Measurements from ENCODE around the gene UST.
A peak's percentile ranks its signal among the peaks of the same experiment; 100 is the strongest.
"Not testable (repeated sequence)": the region's sequence is repeated elsewhere in the genome, so short reads cannot be mapped to it uniquely, and the experiment has no call there.

The UST gene

GRCh38 chr6:148736774-148737412, 9.9 kb upstream of the UST start:
- FAIRE-seq, result no peak

DNA sequence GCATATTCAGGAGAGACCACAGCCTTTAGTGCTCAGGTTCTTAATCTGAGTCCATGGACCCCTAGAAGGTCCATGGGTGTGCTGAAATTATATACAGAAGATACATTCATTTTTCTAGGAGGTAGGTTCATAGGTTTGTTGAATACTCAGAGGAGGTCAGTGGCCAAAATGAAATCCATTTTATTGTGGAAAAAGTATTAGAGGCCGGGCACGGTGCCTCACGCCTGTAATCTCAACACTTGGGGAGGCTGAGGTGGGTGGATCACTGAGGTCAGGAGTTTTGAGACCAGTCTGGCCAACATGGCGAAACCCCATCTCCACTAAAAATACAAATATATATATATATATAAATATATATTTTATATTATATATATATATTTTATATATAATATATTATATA, 9.0 kb upstream of the UST start:
- no peak for FAIRE-seq

- FAIRE-seq, result no peak
These were observed 7.6 kb upstream of the UST start for GRCh38 chr6:148738946-148739821.

DNA sequence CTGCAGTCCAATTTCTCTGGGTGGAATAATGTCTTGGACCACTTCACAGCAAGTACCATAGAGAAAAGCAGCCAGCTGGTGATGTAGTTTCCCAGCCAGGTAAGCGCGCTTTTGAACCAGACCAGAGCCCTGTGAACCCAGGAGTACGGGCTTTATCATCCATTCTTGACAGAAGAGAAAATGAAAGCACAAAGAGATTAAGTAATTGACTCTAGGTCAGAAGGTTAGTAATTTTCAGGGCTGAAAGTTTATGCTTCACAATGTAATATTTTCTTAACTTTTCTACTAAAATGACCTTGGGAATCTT, 7.1 kb upstream of the UST start:
- no peak for FAIRE-seq

DNA sequence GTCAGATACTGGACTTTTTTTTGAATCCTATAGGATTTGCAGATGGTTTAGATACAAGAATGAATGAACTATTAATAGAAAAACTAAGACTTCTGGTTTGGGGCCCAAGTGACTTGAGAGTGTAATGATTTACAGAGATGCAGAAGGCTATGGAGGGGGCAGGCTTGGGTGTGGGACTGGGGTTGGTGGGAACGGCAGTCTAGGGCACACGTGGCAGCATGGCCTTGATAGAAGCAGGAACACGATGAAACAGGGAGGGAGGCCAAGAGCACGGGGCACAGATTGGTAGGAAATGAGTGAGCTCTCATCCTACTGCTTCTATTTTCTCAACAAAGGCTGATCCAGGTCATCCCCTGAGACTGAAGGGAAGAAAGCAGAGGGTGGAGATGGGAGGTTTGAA, 3.4 kb upstream of the UST start:
- FAIRE-seq, result no peak

- FAIRE-seq, result no peak
These were observed 904 bp upstream of the UST start for GRCh38 chr6:148745926-148746325.

DNA sequence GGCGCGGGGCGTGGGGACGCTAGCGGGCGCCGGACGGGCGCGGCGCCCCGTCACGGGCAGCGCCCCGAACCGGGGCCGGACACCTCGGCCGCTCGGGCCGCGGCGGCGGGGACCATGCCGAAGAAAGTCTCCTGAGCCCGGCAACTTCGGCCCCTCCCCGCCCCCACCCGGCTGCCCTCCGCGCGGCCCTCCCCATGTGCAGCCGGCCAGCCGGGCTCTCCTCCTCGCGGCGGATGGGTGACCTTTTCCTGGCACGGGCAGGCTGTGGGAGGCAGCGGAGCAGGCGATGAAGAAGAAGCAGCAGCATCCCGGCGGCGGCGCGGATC, 278 bp downstream of the UST start:
- FAIRE-seq, result no peak

GRCh38 chr6:148747471-148748165, 788 bp downstream of the UST start:
- FAIRE-seq, result no peak

- no peak for FAIRE-seq
These were observed 2.8 kb downstream of the UST start for GRCh38 chr6:148749674-148750073.

- no peak for FAIRE-seq
These were observed 4.3 kb downstream of the UST start for GRCh38 chr6:148750838-148751792.

- FAIRE-seq, result peak; percentile 23
These were observed 5.0 kb downstream of the UST start for GRCh38 chr6:148751793-148752170.

DNA sequence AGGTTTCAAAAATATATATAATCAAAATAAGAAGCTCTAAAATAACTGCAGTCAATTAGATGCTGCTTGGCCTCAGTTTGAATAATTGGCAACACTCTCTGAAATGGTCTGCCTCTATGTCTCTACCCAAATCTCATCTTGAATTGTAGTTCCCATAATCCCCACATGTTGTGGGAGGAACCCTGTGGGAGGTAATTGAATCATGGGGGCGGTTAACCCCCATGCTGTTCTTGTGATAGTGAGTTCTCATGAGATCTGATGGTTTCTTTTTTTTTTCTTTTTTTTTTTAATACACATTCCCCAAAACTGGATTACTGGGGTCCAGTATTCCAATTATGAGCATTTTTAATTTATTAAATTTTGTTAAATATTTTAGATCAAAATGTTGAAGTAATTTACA, 8.5 kb downstream of the UST start:
- peak; percentile 81 for FAIRE-seq

DNA sequence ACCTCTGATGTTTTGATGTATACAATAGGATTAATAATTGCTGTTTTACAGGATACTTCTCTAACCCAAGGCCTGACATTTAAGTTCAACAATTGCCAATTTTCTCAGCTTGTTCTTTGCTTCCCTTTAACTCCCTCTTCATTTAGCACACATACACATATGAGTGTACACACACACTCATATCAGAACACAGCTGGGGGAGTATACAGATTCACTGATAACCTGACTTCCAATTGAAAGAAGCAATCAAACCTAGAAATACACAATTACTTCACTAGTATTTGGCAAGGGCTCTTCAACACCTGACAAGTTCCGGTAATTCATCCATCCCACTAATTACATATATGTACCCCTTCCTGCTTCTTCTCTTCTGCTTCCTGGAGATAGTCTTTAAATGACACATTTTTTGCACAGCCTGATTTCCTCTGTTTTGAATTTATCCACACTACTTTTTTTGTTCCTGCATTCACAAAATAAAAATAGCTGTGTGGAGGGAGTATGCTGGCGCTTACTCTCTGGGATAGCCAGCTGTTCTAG, 11.2 kb downstream of the UST start:
- FAIRE-seq, result no peak

DNA sequence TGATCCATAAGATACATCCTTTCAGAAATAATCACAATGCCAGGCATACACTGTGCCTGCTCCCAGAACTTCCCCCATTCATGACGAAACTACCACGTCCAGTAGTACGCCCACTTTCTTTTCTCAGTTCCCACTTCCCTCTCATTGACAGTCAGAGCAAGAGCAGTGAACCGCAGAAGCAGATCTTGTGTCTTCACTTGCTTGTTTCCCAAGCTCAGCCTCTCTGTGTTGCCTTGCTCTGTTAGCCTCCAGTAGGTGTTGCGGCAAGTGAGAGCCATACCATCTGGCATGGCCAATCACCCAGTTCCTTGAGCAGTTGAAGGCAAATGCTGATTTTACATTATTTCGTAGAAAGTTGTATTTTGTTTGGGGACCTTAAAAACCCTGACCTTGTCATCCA, 11.7 kb downstream of the UST start:
- no peak for FAIRE-seq

DNA sequence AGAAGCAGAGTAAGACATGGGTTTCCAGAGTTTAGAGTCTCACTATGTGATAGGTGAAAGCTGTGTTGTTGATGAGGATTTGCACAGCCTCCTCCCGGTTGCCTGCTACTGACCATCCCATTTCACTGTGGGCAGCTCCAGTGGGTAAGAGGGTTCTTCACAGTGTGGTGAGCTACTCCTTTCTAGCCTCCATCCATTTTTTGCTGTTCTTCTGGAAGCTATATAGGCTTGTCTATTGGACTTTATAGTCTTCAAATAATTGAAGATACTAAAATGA, 13.4 kb downstream of the UST start:
- no peak for FAIRE-seq

- FAIRE-seq, result peak; percentile 72
These were observed 14.0 kb downstream of the UST start for GRCh38 chr6:148760568-148761526.

GRCh38 chr6:148761527-148762011, 14.7 kb downstream of the UST start:
- no peak for FAIRE-seq

DNA sequence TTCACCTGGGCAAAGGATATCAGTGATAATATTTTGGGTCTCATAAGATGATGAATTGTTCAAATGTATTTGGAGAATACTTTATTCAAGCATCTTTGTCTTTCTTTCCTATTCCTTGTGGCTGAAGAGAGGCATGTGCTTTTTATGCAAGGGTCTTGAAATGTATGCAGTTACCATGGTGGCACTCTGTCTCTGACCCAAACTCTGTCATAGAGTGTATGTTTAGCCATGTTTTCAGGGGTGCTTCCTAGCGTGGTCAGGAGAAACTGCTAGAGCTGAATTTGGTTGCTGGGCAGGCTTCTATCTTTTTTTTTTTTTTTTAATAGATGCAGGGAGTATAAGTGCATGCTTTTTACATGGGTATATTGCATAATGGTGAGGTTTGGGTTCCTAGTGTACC, 15.4 kb downstream of the UST start:
- FAIRE-seq, result no peak

DNA sequence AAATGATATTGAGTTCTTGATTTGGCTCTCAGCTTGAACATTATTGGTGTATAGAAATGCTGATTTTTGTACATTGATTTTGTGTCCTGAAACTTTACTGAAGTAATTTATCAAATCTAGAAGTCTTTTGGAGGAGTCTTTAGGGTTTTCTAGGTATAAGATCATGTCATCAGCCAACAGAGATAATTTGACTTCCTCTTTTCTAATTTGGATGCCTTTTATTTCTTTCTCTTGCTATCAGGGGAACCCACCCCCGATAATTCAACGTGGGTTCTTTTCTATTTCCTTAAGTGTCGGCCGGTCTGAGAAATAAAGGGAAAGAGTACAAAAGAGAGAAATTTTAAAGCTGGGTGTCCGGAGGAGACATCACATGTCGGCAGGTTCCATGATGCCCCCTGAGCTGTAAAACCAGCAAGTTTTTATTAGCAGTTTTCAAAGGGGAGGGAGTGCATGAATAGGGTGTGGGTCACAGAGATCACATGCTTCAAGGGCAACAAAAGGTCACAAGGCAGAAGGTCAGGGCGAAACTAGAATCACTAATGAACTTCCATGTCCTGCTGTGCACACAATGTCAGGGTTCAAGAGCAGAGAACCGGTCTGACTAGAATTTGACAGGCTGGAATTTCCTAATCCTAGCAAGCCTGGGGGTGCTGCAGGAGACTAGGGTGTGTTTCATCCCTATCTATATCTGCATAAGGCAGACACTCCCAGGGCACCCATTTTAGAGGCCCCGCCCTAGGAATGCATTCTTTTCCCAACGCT, 17.6 kb downstream of the UST start:
- FAIRE-seq, result not testable (repeated sequence)

GRCh38 chr6:148765898-148766808, 19.3 kb downstream of the UST start:
- FAIRE-seq, result no peak
